DOHH2 (cell line): Measurements from ENCODE around the gene UBE2G2.

Experiments used
- H3F3A ChIP-seq: fragments of 200-600 bp; sonication (generic), shearing (Covaris generic); 2 replicates; pipeline ENCODE4 v1.6.0; 2016; ENCODE audit warnings: antibody characterized with exemption, mild to moderate bottlenecking; ENCODE audit not compliant: control insufficient read depth, insufficient read depth
- H3K27ac ChIP-seq: fragments of 200-600 bp; sonication (generic); 2 replicates; pipeline ENCODE4 v1.5.1; 2014; ENCODE audit warnings: low read depth, mild to moderate bottlenecking, low read length, moderate library complexity
- H3K27me3 ChIP-seq: fragments of 200-600 bp; sonication (generic); 2 replicates; pipeline ENCODE4 v1.6.1; 2014; ENCODE audit warnings: mild to moderate bottlenecking, low read length, mixed read lengths; ENCODE audit not compliant: control insufficient read depth
- H3K36me3 ChIP-seq: fragments of 200-600 bp; sonication (generic); 2 replicates; pipeline ENCODE4 v1.6.1; 2014; ENCODE audit warnings: mild to moderate bottlenecking, low read length, moderate library complexity, mixed read lengths; ENCODE audit not compliant: control insufficient read depth
- H3K4me1 ChIP-seq: fragments of 200-600 bp; sonication (generic); 2 replicates; pipeline ENCODE4 v1.6.1; 2014; ENCODE audit warnings: mild to moderate bottlenecking, low read length, mixed read lengths; ENCODE audit not compliant: control insufficient read depth
- H3K4me2 ChIP-seq: fragments of 200-600 bp; sonication (generic); 2 replicates; pipeline ENCODE4 v1.6.0; 2014; ENCODE audit warnings: mild to moderate bottlenecking, low read length, moderate library complexity
- H3K4me3 ChIP-seq: fragments of 200-600 bp; sonication (generic); 2 replicates; pipeline ENCODE4 v1.5.1; 2014; ENCODE audit warnings: mild to moderate bottlenecking, low read length, mixed read lengths
- H3K79me2 ChIP-seq: fragments of 200-600 bp; sonication (generic); 2 replicates; pipeline ENCODE4 v1.6.1; 2014; ENCODE audit warnings: mild to moderate bottlenecking, low read length, mixed read lengths; ENCODE audit not compliant: control insufficient read depth
- H3K9me2 ChIP-seq: fragments of 200-600 bp; sonication (generic); replicated peaks from 2 replicates; pipeline ENCODE4 v1.6.1; 2014; ENCODE audit warnings: mild to moderate bottlenecking, low read length, mixed read lengths; ENCODE audit not compliant: control insufficient read depth
- H3K9me3 ChIP-seq: fragments of 200-600 bp; sonication (generic); 2 replicates; pipeline ENCODE4 v1.6.1; 2014; ENCODE audit warnings: antibody characterized with exemption, low read length, mixed read lengths; ENCODE audit not compliant: control insufficient read depth, insufficient read depth
- H4K20me1 ChIP-seq: fragments of 200-600 bp; sonication (generic); 2 replicates; pipeline ENCODE4 v1.6.0; 2014; ENCODE audit warnings: low read depth, mild to moderate bottlenecking, antibody characterized with exemption, low read length, moderate library complexity; ENCODE audit not compliant: control insufficient read depth, insufficient read depth
- CTCF ChIP-seq: fragments of 200-600 bp; sonication (generic); IDR thresholded peaks from one replicate; pipeline ENCODE4 v1.5.1; 2014; ENCODE audit warnings: antibody characterized with exemption, mild to moderate bottlenecking, low read depth, low read length; ENCODE audit not compliant: poor library complexity, severe bottlenecking
- EZH2phosphoT487 ChIP-seq: fragments of 200-600 bp; sonication (generic); IDR thresholded peaks from 2 replicates; pipeline ENCODE4 v1.6.1; 2017; ENCODE audit warnings: borderline replicate concordance, mild to moderate bottlenecking, antibody characterized with exemption, low read length, moderate library complexity, mixed read lengths

UBE2G2 gene

GRCh38 chr21:44722731-44723130 is 78.9 kb downstream of the UBE2G2 start:
- H3K36me3 ChIP-seq = no peaks in the 10 kb centered on the region
- H3K4me2 ChIP-seq = no peak overlapping the region
- no peaks in the 10 kb centered on the region for H3K4me1 ChIP-seq
- TF ChIP-seq CTCF (no peak), EZH2phosphoT487 (no peak)
- no peaks in the 10 kb centered on the region for H3K9me2 ChIP-seq
- no peaks in the 10 kb centered on the region for H3F3A ChIP-seq
- no peaks in the 10 kb centered on the region for H4K20me1 ChIP-seq
- H3K27ac ChIP-seq = no peak overlapping the region
- peaks cover 21% of the 10 kb centered on the region for H3K27me3 ChIP-seq
- no peaks in the 10 kb centered on the region for H3K79me2 ChIP-seq
- H3K4me3 ChIP-seq = no peak overlapping the region
- no peaks in the 10 kb centered on the region for H3K9me3 ChIP-seq

GRCh38 chr21:44720170-44720569 is 81.5 kb downstream of the UBE2G2 start:
- Histone ChIP-seq H4K20me1 (no peaks in the 10 kb centered on the region), H3K27me3 (peaks cover 29% of the 10 kb centered on the region), H3K36me3 (no peaks in the 10 kb centered on the region), H3K9me2 (no peaks in the 10 kb centered on the region), H3K4me1 (no peaks in the 10 kb centered on the region), H3F3A (no peaks in the 10 kb centered on the region), H3K9me3 (no peaks in the 10 kb centered on the region), H3K79me2 (no peaks in the 10 kb centered on the region), H3K27ac (no peak overlapping the region), H3K4me2 (no peak overlapping the region), H3K4me3 (no peak overlapping the region)
- TF ChIP-seq EZH2phosphoT487 (no peak), CTCF (no peak)
